HCT116 (cell line): Measurements from ENCODE around the gene RGS17.

Experiments
- CTCF ChIP-seq, 3 experiments: fragments of 200-600 bp in 1 of 3; sonication (generic) in 1 of 3; IDR thresholded peaks in 2 of 3; conservative IDR thresholded peaks in 1 of 3; 2 replicates each; pipeline ENCODE4 v1.5.1; 2012 to 2017; ENCODE audit warnings: low read depth in 2 of 3, low read length in 2 of 3, antibody characterized with exemption in 1 of 3, borderline replicate concordance in 1 of 3, control low read depth in 1 of 3, mild to moderate bottlenecking in 1 of 3, mixed read lengths in 1 of 3, mixed run types in 1 of 3, moderate library complexity in 1 of 3; ENCODE audit not compliant: insufficient read depth in 1 of 3
- POLR2A ChIP-seq: IDR thresholded peaks from 2 replicates; pipeline ENCODE4 v1.7.0; 2011; ENCODE audit warnings: borderline replicate concordance; ENCODE audit not compliant: insufficient read depth, insufficient read length; ENCODE audit errors: extremely low read depth
- SIN3A ChIP-seq: IDR thresholded peaks from 2 replicates; pipeline ENCODE4 v1.6.1; 2012; ENCODE audit warnings: low read depth
- SP1 ChIP-seq: IDR thresholded peaks from 2 replicates; pipeline ENCODE4 v1.6.1; 2012; ENCODE audit warnings: low read depth

GRCh38 chr6:153085239-153085638, 45.8 kb downstream of the RGS17 start:
- TF ChIP-seq CTCF (IDR thresholded peaks at IDR 0.05 in 2 of 3, conservative IDR thresholded peaks at IDR 0.05 in 1 of 3; ENCODE audit: borderline replicate concordance in 1 of 3, insufficient read depth in 1 of 3, low read depth in 2 of 3, low read length in 2 of 3) (no peak), SP1 (no peak), POLR2A (no peak), SIN3A (no peak)
